Fibroblast of upper back skin (primary cell): Measurements from ENCODE around the gene TEX26.

Experiments
- DNase-seq: peaks from one replicate; pipeline ENCODE4 v3.0.0-alpha.2; 2013

TEX26 gene

GRCh38 chr13:30920162-30920909, 12.1 kb upstream of the TEX26 start:
- no peak for DNase-seq

- no peak for DNase-seq
Observed at GRCh38 chr13:30923418-30923817, 9.0 kb upstream of the TEX26 start.

GRCh38 chr13:30924721-30925120, 7.7 kb upstream of the TEX26 start:
- DNase-seq, result no peak

GRCh38 chr13:30925429-30925828, 7.0 kb upstream of the TEX26 start:
- DNase-seq, result no peak

GRCh38 chr13:30926781-30927180, 5.7 kb upstream of the TEX26 start:
- no peak for DNase-seq

GRCh38 chr13:30927188-30927587, 5.3 kb upstream of the TEX26 start:
- peak; percentile 59 for DNase-seq

- no peak for DNase-seq
Observed at GRCh38 chr13:30927595-30927994, 4.9 kb upstream of the TEX26 start.

- no peak for DNase-seq
Observed at GRCh38 chr13:30928978-30929377, 3.5 kb upstream of the TEX26 start.

GRCh38 chr13:30933354-30933670, 856 bp downstream of the TEX26 start:
- DNase-seq, result no peak

GRCh38 chr13:30934381-30934780, 1.9 kb downstream of the TEX26 start:
- no peak for DNase-seq

- DNase-seq, result no peak
Observed at GRCh38 chr13:30934803-30935202, 2.3 kb downstream of the TEX26 start.

- no peak for DNase-seq
Observed at GRCh38 chr13:30936971-30937370, 4.5 kb downstream of the TEX26 start.

- DNase-seq, result no peak
Observed at GRCh38 chr13:30943881-30944280, 11.4 kb downstream of the TEX26 start.

- no peak for DNase-seq
Observed at GRCh38 chr13:30957258-30957943, 24.9 kb downstream of the TEX26 start.

GRCh38 chr13:30959678-30960077, 27.2 kb downstream of the TEX26 start:
- DNase-seq, result no peak

GRCh38 chr13:30963791-30964190, 31.3 kb downstream of the TEX26 start:
- DNase-seq, result peak; percentile 17

- DNase-seq, result no peak
Observed at GRCh38 chr13:30965380-30965779, 32.9 kb downstream of the TEX26 start.

GRCh38 chr13:30966101-30966500, 33.6 kb downstream of the TEX26 start:
- peak; percentile 21 for DNase-seq

GRCh38 chr13:30968846-30969245, 36.4 kb downstream of the TEX26 start:
- DNase-seq, result peak; percentile 72

- peak; percentile 37 for DNase-seq
Observed at GRCh38 chr13:30971575-30971974, 39.1 kb downstream of the TEX26 start.

- DNase-seq, result peak; percentile 98
Observed at GRCh38 chr13:30972888-30973377, 40.5 kb downstream of the TEX26 start.

- no peak for DNase-seq
Observed at GRCh38 chr13:30974350-30974749, 41.9 kb downstream of the TEX26 start.

- DNase-seq, result no peak
Observed at GRCh38 chr13:30976025-30976424, 43.6 kb downstream of the TEX26 start.
